Measurements from ENCODE around the gene UGT1A5. TPM values are rescaled to one million over a fixed set of nuclear protein-coding genes. Genes with fewer than 3 reads are reported as not detected.
"Not testable (repeated sequence)": the region's sequence is repeated elsewhere in the genome, so short reads cannot be mapped to it uniquely, and the experiment has no call there.

UGT1A5 gene
- total and polyA plus RNA-seq, 10 of the 15 experiments (the other 5 are each of a cell fraction or from before 2014, with no cell fraction given), result not detected

DNA sequence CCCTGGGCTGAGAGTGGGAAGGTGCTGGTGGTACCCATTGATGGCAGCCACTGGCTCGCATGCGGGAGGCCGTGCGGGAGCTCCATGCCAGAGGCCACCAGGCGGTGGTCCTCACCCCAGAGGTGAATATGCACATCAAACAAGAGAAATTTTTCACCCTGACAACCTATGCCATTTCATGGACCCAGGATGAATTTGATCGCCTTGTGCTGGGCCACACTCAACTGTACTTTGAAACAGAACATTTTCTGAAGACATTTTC is 34.5 kb downstream of the UGT1A5 start (continued):
- no peak for TF ChIP-seq BMI1 (IDR thresholded peaks at IDR 0.05; ENCODE audit: borderline replicate concordance)
- TF ChIP-seq, protein P1, sequence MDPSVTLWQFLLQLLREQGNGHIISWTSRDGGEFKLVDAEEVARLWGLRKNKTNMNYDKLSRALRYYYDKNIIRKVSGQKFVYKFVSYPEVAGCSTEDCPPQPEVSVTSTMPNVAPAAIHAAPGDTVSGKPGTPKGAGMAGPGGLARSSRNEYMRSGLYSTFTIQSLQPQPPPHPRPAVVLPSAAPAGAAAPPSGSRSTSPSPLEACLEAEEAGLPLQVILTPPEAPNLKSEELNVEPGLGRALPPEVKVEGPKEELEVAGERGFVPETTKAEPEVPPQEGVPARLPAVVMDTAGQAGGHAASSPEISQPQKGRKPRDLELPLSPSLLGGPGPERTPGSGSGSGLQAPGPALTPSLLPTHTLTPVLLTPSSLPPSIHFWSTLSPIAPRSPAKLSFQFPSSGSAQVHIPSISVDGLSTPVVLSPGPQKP (IDR thresholded peaks at IDR 0.05; ENCODE audit: low read depth, low read length), result no peak
- TF ChIP-seq SIX5 (IDR thresholded peaks at IDR 0.05; ENCODE audit: low read depth, low read length, severe bottlenecking), result no peak
- TF ChIP-seq STAT1 (conservative IDR thresholded peaks at IDR 0.05), result no peak
- TF ChIP-seq RUNX3 (IDR thresholded peaks at IDR 0.05; ENCODE audit: low read length), result no peak
- TF ChIP-seq GATAD2B (conservative IDR thresholded peaks at IDR 0.05; ENCODE audit: low read depth), result no peak

DNA sequence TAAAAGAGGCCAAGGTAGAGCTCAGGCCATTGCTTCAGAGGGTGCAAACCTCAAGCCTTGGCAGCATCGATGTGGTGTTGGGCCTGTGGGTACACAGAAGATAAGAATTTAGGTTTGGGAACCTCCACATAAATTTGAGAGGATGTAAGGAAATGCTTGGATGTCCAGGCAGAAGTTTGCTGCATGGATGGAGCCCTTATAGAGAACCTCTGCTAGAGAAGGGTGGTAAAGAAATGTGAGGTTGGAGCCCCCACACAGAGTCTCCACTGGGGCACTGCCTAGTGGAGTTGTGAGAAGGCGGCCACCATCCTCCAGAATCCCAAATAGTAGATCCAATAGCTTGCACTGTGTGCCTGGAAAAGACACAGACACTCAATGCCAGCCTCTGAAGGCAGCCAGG is 38.0 kb downstream of the UGT1A5 start:
- H3K4me2 ChIP-seq (ENCODE audit: control insufficient read depth, insufficient read depth); FAIRE-seq; in situ Hi-C loops (cut with MboI); DNase-seq (ENCODE audit: low read depth, low spot score); POLR2A ChIA-PET; CTCF ChIA-PET; H3K9ac ChIP-seq (ENCODE audit: control insufficient read depth, insufficient read depth, low read length); H3K79me2 ChIP-seq (ENCODE audit: control insufficient read depth, insufficient read depth, low read length); H3K27ac ChIP-seq (ENCODE audit: control insufficient read depth, insufficient read depth); BruUV-seq (replicated peaks); H2AFZ ChIP-seq (ENCODE audit: control insufficient read depth, low read depth, low read length); RAD21 ChIA-PET (ENCODE audit: unreplicated experiment); SMC1A ChIA-PET (ENCODE audit: uncharacterized antibody, unreplicated experiment); H3K36me3 ChIP-seq (ENCODE audit: control insufficient read depth in 2 of 2, insufficient read depth in 2 of 2, low read length in 1 of 2); ATAC-seq; H3K27me3 ChIP-seq (replicated peaks in 1 of 2; ENCODE audit: control insufficient read depth in 2 of 2, insufficient read depth in 2 of 2, low read length in 1 of 2); H3K9me3 ChIP-seq (replicated peaks; ENCODE audit: control insufficient read depth, insufficient read depth, low read length); H3K4me3 ChIP-seq; intact Hi-C loops (cut with micrococcal nuclease; ENCODE audit: unreplicated experiment); H3K4me1 ChIP-seq (ENCODE audit: control insufficient read depth, insufficient read depth, low read length); H4K20me1 ChIP-seq (ENCODE audit: control insufficient read depth, insufficient read depth): not testable (repeated sequence)
- WGBS (ENCODE audit: insufficient coverage, insufficient replicate concordance, low lambda C conversion rate, missing lambda C conversion rate), result 0% methylated on average over 2 of the region's 2 CpGs

DNA sequence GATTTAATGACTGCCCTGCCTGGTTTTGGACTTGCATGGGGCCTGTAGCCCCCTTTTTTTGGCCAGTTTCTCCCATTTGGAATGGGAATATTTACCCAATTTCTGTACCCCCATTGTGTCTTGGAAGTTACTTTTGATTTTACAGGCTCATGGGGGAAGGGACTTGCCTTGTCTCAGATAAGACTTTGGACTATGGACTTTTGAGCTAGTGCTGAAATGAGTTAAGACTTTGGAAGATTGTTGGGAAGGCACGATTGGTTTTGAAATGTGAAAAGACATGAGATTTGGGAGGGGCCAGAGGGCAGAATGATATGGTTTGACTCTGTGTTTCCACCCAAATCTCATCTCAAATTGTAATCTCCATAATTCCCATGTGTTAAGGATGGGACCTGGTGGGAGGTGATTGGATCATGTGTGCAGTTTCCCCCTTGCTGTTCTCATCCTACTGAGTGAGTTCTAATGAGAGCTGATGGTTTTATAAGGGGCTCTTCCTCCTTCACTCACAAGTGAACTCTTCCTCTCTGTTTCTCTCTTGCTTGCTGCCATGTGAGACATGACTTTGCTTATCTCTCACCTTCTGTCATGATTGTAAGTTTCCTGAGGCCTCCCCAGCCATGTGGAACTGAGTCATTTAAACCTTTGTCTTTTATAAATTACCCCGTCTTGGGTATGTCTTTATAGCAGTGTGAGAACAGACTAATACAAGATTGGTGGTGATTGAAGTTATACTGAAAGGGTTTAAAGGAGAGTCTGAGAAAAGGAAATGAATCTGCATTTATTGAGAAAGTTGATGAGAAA is 38.7 kb downstream of the UGT1A5 start:
- H3K79me2 ChIP-seq (ENCODE audit: control insufficient read depth, insufficient read depth, low read length); ATAC-seq; DNase-seq (ENCODE audit: low read depth, low spot score); H4K20me1 ChIP-seq (ENCODE audit: control insufficient read depth, insufficient read depth); in situ Hi-C loops (cut with MboI); FAIRE-seq; H3K27me3 ChIP-seq (replicated peaks in 1 of 2; ENCODE audit: control insufficient read depth in 2 of 2, insufficient read depth in 2 of 2, low read length in 1 of 2); RAD21 ChIA-PET (ENCODE audit: unreplicated experiment); H2AFZ ChIP-seq (ENCODE audit: control insufficient read depth, low read depth, low read length); BruUV-seq (replicated peaks); CTCF ChIA-PET; POLR2A ChIA-PET; H3K9me3 ChIP-seq (replicated peaks; ENCODE audit: control insufficient read depth, insufficient read depth, low read length); intact Hi-C loops (cut with micrococcal nuclease; ENCODE audit: unreplicated experiment); H3K4me2 ChIP-seq (ENCODE audit: control insufficient read depth, insufficient read depth); H3K27ac ChIP-seq (ENCODE audit: control insufficient read depth, insufficient read depth); H3K4me3 ChIP-seq; H3K36me3 ChIP-seq (ENCODE audit: control insufficient read depth in 2 of 2, insufficient read depth in 2 of 2, low read length in 1 of 2); H3K9ac ChIP-seq (ENCODE audit: control insufficient read depth, insufficient read depth, low read length); H3K4me1 ChIP-seq (ENCODE audit: control insufficient read depth, insufficient read depth, low read length): not testable (repeated sequence)
- 0% methylated on average over 2 of the region's 2 CpGs for WGBS (ENCODE audit: insufficient coverage, insufficient replicate concordance, low lambda C conversion rate, missing lambda C conversion rate)
- SMC1A ChIA-PET (ENCODE audit: uncharacterized antibody, unreplicated experiment), result interaction anchor here (0.6 kb wide), 1 partner anchor 127 kb away, joined by 3 read pairs; no protein-coding TSS in a partner anchor

Measured in GM12878 (cell line).